Lower leg skin (tissue), 4 donors: ENCODE measurements around the gene FBXW8. TPM values are rescaled to one million over a fixed set of nuclear protein-coding genes. Genes with fewer than 3 reads are reported as not detected.

Experiments
- DNase-seq, 2 donors: peaks; one replicate each; pipeline ENCODE4 v3.0.0-alpha.2; 2019; ENCODE audit warnings: low spot score in 2 of 2
- H3K4me3 ChIP-seq: fragments of 200-600 bp; sonication (generic); 2 replicates; pipeline ENCODE4 v1.5.1; 2017; ENCODE audit warnings: mild to moderate bottlenecking, low read depth; ENCODE audit not compliant: poor library complexity, severe bottlenecking
- POLR2A ChIP-seq, 2 donors: fragments of 450-650 bp; IDR thresholded peaks; one replicate each; pipeline ENCODE4 v1.6.1; 2016 to 2017; ENCODE audit warnings: antibody characterized with exemption in 2 of 2, mild to moderate bottlenecking in 1 of 2, moderate library complexity in 1 of 2
- WGBS, 2 donors: methylation state at CpG; one replicate each; pipeline ENCODE4 v1.1.5; 2018; 5-methylcytosine and 5-hydroxymethylcytosine counted together
- intact Hi-C: fragments of 100-400 bp; cut with DNase I; formaldehyde crosslinking; loops from one replicate; pipeline ENCODE4 v1.15.0; 2023; ENCODE audit warnings: low total_unique reads
- total RNA-seq, 4 donors: library from RNA; depleted of rRNA; stranded (reverse); fragments of >200 nt; gene quantifications; one replicate each; pipeline ENCODE4 v1.1.0, GENCODE V29; 2016
- TF ChIP-seq, protein P1 (sequence below), 3 donors: fragments of 450-650 bp; IDR thresholded peaks; one replicate each; pipeline ENCODE4 v1.5.1; 2016; ENCODE audit warnings: antibody characterized with exemption in 3 of 3, mild to moderate bottlenecking in 3 of 3, moderate library complexity in 2 of 3

FBXW8 gene
- total RNA-seq, 4 donors from 2014 or later: 8.1 to 17.0 (median 15.8) TPM

DNA sequence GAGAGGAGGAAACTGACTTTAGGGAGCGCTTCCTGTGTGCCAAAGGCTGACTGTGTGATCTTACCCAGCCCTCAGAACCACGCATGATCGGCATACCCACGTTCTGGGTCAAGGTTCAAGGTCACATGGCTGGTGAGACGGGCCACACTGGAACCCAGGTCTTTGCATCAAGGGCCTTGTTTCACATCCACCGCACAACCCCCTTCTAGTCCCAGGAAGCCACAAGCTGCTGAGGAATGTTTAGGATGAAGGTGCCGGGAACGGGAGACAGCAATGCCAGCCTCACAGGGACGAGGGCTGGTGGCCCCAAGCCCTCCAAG, 137.8 kb downstream of the FBXW8 start:
- 63 to 70% methylated on average over 9 of the region's 9 CpGs for WGBS, 2 donors
- no peak for DNase-seq
- H3K4me3 ChIP-seq: no peak overlapping the region
- TF ChIP-seq POLR2A (IDR thresholded peaks at IDR 0.05): no peak
- TF ChIP-seq, protein P1, sequence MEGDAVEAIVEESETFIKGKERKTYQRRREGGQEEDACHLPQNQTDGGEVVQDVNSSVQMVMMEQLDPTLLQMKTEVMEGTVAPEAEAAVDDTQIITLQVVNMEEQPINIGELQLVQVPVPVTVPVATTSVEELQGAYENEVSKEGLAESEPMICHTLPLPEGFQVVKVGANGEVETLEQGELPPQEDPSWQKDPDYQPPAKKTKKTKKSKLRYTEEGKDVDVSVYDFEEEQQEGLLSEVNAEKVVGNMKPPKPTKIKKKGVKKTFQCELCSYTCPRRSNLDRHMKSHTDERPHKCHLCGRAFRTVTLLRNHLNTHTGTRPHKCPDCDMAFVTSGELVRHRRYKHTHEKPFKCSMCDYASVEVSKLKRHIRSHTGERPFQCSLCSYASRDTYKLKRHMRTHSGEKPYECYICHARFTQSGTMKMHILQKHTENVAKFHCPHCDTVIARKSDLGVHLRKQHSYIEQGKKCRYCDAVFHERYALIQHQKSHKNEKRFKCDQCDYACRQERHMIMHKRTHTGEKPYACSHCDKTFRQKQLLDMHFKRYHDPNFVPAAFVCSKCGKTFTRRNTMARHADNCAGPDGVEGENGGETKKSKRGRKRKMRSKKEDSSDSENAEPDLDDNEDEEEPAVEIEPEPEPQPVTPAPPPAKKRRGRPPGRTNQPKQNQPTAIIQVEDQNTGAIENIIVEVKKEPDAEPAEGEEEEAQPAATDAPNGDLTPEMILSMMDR (IDR thresholded peaks at IDR 0.05): no peak
- intact Hi-C loops: no loop called here

GRCh38 chr12:117049295-117049694, 138.5 kb downstream of the FBXW8 start:
- TF ChIP-seq POLR2A (IDR thresholded peaks at IDR 0.05): no peak
- TF ChIP-seq, protein P1 (IDR thresholded peaks at IDR 0.05): no peak
- DNase-seq: no peak
- intact Hi-C loops: no loop called here
- no peak overlapping the region for H3K4me3 ChIP-seq
- WGBS, 2 donors: 88 to 89% methylated on average over 11 of the region's 11 CpGs

- no peak overlapping the region for H3K4me3 ChIP-seq
- 54 to 55% methylated on average over 5 of the region's 5 CpGs for WGBS, 2 donors
- intact Hi-C loops: no loop called here
- TF ChIP-seq, protein P1 (IDR thresholded peaks at IDR 0.05): no peak
- no peak for DNase-seq
These were observed 139.3 kb downstream of the FBXW8 start for GRCh38 chr12:117050060-117050459.

DNA sequence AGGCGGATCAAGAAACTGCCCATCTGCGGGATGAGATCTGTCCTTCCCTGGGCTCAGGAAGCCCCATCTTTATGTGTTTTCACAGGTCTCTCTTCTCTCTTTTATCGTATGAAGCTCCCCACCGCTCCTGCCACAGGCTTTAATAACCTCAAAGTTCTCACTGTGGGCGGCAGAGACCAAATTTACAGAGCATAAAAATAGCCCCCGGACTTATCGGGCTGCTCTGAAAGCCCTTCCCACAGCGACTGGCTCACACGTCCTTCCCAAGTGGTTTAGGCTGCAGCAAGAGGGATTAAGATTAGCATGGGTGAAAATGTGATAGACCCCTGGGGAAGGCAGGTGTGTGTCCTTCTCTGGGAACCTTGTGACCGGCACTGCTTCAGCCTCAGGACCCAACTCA, 140.6 kb downstream of the FBXW8 start:
- intact Hi-C loops: no loop called here
- no peak overlapping the region for H3K4me3 ChIP-seq
- DNase-seq: no peak
- no peak for TF ChIP-seq POLR2A (IDR thresholded peaks at IDR 0.05)
- TF ChIP-seq, protein P1 (IDR thresholded peaks at IDR 0.05): no peak
- 79 to 89% methylated on average over 10 of the region's 10 CpGs for WGBS, 2 donors

DNA sequence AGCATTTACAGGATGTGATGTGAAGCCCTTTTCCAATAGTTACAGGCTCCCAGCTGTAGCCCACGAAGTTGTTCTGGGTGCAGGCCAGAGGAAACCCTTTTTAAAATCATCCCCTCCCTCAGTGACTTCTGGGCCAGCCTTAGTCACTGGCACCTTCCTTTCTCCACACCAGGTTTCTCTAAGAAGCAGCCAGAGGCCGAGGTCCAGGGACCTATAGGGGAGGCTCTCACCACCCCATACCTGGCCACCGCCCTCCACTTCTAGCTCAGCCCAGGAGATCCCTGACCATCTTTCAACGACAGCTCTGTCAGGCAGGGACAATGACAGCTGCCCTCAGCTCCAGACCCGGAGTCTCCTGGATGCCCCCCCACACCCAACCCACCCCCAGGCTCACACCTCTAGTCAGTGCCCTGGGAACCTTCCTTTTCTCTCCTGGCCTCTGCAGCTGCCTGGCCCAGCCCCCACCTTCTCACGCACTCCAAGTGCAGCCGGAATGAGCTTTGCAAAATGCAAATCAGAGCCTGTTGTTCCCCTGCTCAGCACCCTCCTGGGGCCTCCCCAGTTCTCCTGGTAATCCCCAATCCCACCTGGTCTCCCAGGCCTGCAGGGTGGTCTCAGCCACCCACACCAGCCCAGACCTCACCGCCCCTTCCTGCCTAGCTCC, 141.8 kb downstream of the FBXW8 start:
- WGBS, 2 donors: 53 to 68% methylated on average over 8 of the region's 8 CpGs

More for the DNA sequence above, 141.8 kb downstream of the FBXW8 start:
- TF ChIP-seq POLR2A (IDR thresholded peaks at IDR 0.05): no peak
- TF ChIP-seq, protein P1 (IDR thresholded peaks at IDR 0.05): no peak
- DNase-seq: no peak
- intact Hi-C loops: no loop called here
- H3K4me3 ChIP-seq: no peak overlapping the region
